GM18508 (cell line): ENCODE measurements around the gene MAMDC4.
A peak's percentile ranks its signal among the peaks of the same experiment; 100 is the strongest.

Experiments used
- ATAC-seq: cut with Tn5 transposase; IDR thresholded peaks from one replicate; pipeline ENCODE4 v1.9.1; 2021; ENCODE audit warnings: moderate number of reproducible peaks; ENCODE audit not compliant: insufficient read depth, unreplicated experiment

The MAMDC4 gene

DNA sequence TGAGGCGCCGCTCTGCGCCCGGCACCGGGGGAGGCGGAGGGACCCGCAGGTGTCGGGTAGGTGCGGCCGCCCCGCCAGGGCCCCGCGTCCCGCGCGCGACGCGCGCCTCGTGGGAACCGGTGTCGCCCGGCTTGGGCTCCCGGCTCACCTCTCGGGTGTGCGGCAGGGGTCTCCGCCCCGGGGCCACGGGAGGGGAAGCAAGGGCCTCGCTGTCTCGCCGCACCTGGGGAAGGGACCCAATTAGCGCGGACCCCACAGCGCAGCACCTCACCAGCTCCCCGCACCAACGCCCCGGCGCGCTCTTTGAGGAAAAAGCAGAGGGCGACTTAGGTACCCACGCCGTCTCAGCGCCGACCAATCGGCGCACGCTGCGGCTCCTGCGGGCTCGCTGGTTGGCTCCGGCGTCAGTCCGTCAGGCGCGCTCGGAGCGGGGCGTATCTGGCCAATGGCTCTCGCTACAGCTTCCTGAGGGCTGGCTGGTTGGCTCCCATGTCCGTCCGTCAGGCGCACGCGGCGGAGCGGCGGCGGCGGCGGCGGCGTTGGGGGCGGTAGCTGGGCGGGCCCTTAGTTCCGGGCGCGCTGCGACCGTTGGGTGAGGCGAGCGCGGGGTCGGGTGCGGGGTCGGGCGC lies 33.9 kb downstream of the MAMDC4 start, which contains the start of gene TRAF2:
TRAF2 (plus strand) TSS at position 567 of the 629 bp plus-strand sequence. CDS start 12,225 bp downstream, outside the sequence.
- ATAC-seq = peak; percentile 49

DNA sequence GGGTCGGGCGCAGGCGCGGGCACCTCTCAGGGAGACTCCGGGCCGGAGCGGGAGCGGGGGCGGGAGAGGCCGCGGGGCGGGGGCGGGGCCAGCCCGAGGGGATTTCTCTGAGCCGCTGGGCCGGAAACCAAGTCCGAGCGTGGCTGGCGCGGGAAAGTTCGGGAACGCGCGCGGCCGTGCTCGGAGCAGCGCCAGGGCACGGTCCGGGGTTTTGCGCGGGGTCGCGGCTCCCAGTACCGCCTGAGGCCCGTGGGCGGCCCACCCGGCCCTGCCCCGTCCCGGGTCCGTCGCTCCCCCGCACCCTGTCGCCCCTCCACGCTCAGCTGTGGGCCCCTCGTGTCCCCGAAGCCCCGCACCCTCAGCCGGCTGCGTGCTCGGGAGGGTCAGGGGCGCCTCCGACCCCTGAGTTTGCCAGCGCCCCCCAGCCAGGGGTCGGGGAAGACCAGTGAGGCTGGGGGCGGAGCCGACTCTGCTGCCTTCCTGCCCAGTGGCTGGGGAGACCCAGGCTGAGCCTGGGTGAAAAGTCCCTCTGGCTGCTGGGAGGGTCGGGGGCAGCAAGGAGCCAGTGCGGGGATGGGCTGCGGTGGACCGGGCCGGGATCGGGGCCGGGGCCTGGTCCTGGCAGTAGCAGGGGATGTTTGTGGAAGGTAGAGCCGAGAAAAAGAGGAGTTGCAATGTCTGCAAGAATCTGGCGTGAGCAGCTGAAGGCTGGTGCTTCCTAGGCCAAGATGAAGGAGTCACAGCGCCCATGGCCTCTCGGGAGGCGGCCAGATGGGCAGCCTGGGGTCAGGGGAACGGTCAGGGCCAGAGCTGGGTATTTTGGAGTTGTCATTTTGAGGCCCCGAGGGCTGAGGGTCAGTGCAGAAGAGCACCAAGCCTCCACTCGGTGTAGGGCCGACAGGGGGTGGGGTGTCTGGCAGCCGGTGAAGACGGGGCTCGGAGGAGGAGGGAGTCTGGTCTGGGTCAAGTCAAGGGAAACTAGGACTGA lies 34.8 kb downstream of the MAMDC4 start:
- ATAC-seq = peak; percentile 4

DNA sequence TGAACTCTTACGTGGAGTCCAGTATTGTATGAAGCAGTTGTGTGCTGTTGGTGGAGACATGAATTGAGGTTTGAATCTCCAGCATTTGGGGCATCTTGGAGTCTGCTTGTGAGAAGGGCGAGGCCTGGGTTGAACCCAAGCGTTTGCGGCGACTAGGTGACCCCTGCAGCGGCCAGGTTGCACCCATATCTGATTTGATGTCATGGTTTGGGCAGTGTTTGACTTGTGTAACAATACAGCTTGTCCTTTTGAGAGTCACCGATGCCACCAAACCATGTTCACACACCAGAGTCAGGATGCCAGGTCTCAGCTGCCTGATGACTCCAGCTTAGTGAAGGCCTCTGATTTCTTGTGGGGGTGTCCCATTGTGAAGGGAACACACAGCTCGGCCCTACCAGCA lies 36.3 kb downstream of the MAMDC4 start:
- no peak for ATAC-seq

- ATAC-seq = no peak
Measured at GRCh38 chr9:136889858-136890257, 37.7 kb downstream of the MAMDC4 start.

GRCh38 chr9:136890661-136891060 lies 38.5 kb downstream of the MAMDC4 start:
- ATAC-seq = no peak

DNA sequence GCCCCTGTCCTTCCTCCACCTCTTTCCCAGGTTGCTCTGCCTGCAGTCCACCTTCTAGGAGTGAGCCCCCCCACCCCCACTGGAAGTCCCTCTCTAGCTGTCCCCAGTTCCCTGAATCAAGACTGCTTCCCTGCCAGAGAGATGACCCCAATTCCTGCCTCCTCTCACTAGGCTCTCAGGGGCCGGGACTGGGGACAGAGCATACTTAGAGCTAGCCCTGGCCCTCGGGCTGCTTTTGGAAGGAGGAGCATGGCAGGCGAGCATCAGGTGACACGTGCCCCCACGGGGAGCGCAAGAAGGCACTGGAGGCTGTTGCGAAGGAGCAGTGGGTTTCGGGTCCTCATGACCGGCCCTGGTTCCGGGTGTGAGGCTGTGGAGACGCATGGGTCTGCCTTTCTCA lies 43.9 kb downstream of the MAMDC4 start:
- ATAC-seq = no peak

GRCh38 chr9:136898483-136899100 lies 46.4 kb downstream of the MAMDC4 start:
- ATAC-seq = no peak

GRCh38 chr9:136899196-136899595 lies 47.0 kb downstream of the MAMDC4 start:
- ATAC-seq = no peak

- ATAC-seq = no peak
Measured at GRCh38 chr9:136900556-136900955, 48.4 kb downstream of the MAMDC4 start.

DNA sequence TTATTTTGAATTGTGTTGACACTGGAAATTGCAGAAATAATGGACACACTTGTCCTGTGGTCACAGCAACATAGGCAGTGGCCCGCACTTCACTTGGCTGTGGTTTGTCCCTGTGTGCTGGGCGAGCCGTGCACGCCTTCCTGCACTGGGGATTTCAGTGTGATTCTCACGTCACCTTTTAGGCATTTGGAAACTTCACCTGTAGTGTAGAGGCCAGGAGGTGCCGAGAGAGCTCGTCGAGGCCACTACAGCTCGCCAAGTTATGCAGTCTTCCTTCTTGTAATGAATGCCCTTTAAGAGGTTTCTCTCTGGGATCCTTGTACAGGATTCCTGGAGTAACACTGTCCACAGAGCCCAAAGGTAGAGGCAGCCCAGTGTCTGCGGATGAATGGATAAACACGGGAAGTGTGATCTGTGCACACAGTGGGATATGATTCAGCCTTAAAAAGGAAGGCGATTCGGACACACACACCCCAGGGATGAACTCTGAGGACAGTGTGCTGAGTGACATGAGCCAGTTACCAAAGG lies 48.9 kb downstream of the MAMDC4 start:
- ATAC-seq = no peak

- ATAC-seq = no peak
Measured at GRCh38 chr9:136901516-136902258, 49.5 kb downstream of the MAMDC4 start.

GRCh38 chr9:136902259-136902821 lies 50.2 kb downstream of the MAMDC4 start:
- ATAC-seq = peak; percentile 51

DNA sequence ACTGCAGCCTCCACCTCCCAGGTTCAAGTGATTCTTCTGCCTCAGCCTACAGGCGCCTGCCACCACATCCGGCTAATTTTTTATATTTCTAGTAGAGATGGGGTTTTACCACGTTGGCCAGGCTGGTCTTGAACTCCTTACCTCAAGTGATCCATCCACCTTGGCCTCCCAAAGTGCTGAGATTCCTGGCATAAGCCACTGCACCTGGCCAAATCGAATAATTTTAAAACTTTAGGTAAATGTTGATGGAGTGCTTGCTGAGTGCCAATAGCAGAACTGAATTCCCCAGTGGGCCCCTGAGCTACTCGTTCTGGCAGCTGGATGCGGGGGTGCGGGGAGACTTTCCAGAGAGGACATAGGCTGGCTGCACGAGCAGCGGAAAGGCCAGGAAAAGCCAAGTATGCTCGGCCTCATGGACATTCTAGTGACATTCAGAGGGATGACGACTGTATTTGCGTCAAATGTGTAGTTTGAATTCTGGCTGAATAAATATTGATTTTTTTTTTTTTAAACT lies 51.0 kb downstream of the MAMDC4 start:
- ATAC-seq = no peak

- ATAC-seq = no peak
Measured at GRCh38 chr9:136906266-136906665, 54.1 kb downstream of the MAMDC4 start.

GRCh38 chr9:136907011-136907914 lies 55.1 kb downstream of the MAMDC4 start:
- ATAC-seq = no peak
